T-cell (primary cell): ENCODE data around the gene TAF11L7. TPM values are rescaled to one million over a fixed set of nuclear protein-coding genes. Genes with fewer than 3 reads are reported as not detected.
"Not testable (repeated sequence)": the region's sequence is repeated elsewhere in the genome, so short reads cannot be mapped to it uniquely, and the experiment has no call there.

Experiments
- ATAC-seq, 4 experiments: fragments of 200-7000 bp in 3 of 4; fragments of 150-1000 bp in 1 of 4; cut with Tn5 transposase; replicated peaks in 1 of 4; 1 replicate in 3 of 4; 2 replicates in 1 of 4; pipeline ENCODE4 v1.10.0; 2021; ENCODE audit warnings: moderate library complexity in 3 of 4, mild to moderate bottlenecking in 2 of 4, moderate number of reproducible peaks in 1 of 4
- CTCF ChIA-PET, 2 donors: fragments of 300-600 bp; sonication (Branson Sonifier 250); formaldehyde crosslinking; loops; one replicate each; lab custom pipeline; 2022; ENCODE audit warnings: antibody characterized with exemption in 2 of 2; lab: Charles Lee
- POLR2A ChIA-PET, 2 donors: fragments of 300-600 bp; sonication (Branson Sonifier 250); formaldehyde crosslinking; loops; one replicate each; lab custom pipeline; 2022; ENCODE audit warnings: antibody characterized with exemption in 2 of 2; lab: Charles Lee
- DNase-seq, 35 experiments: peaks; one replicate each; pipeline versions ENCODE4 v3.0.0 to v3.0.0-alpha.2; 2013 to 2023
- H3K27ac ChIP-seq: one replicate; pipeline ENCODE4 v1.5.1; 2013; ENCODE audit warnings: low read length
- H3K27me3 ChIP-seq, 2 experiments: replicated peaks in 1 of 2; 1 replicate in 1 of 2; 2 replicates in 1 of 2; pipeline versions ENCODE4 v1.6.1 to v1.7.0; 2013; ENCODE audit warnings: low read length in 1 of 2, mixed read lengths in 1 of 2; ENCODE audit not compliant: control insufficient read depth in 2 of 2, insufficient read depth in 2 of 2; ENCODE audit errors: extremely low read depth in 1 of 2
- H3K36me3 ChIP-seq, 2 donors: 1 replicate in 1 of 2; 2 replicates in 1 of 2; pipeline versions ENCODE4 v1.6.1 to v1.7.0; 2013; ENCODE audit warnings: low read length in 1 of 2; ENCODE audit not compliant: control insufficient read depth in 2 of 2, insufficient read depth in 1 of 2; ENCODE audit errors: extremely low read depth in 1 of 2
- H3K4me1 ChIP-seq, 2 experiments: 1 replicate in 1 of 2; 2 replicates in 1 of 2; pipeline versions ENCODE4 v1.6.1 to v1.7.0; 2013; ENCODE audit warnings: low read length in 2 of 2, mixed read lengths in 1 of 2; ENCODE audit not compliant: insufficient read depth in 2 of 2, control insufficient read depth in 1 of 2; ENCODE audit errors: extremely low read depth in 1 of 2
- H3K4me3 ChIP-seq, 2 donors: 1 replicate in 1 of 2; 2 replicates in 1 of 2; pipeline versions ENCODE4 v1.5.1 to v1.7.0; 2013; ENCODE audit warnings: mild to moderate bottlenecking in 2 of 2, low read length in 1 of 2, moderate library complexity in 1 of 2; ENCODE audit not compliant: control insufficient read depth in 1 of 2; ENCODE audit errors: extremely low read depth in 1 of 2
- H3K9me3 ChIP-seq: 2 replicates; pipeline ENCODE4 v1.7.0; 2013
- H3K27ac Mint-ChIP-seq, 2 donors: one replicate each; pipeline ENCODE4 v1.8.0; 2020 to 2021; ENCODE audit warnings: mild to moderate bottlenecking in 2 of 2, mixed read lengths in 2 of 2
- H3K27me3 Mint-ChIP-seq, 2 donors: one replicate each; pipeline ENCODE4 v1.8.0; 2021 to 2022; ENCODE audit warnings: mixed read lengths in 2 of 2
- H3K36me3 Mint-ChIP-seq: one replicate; pipeline ENCODE4 v1.8.0; 2021; ENCODE audit warnings: mixed read lengths
- H3K4me1 Mint-ChIP-seq, 3 donors: one replicate each; pipeline ENCODE4 v1.8.0; 2020 to 2022; ENCODE audit warnings: mixed read lengths in 3 of 3, mild to moderate bottlenecking in 1 of 3
- H3K4me3 Mint-ChIP-seq, 3 donors: one replicate each; pipeline ENCODE4 v1.8.0; 2020 to 2022; ENCODE audit warnings: mild to moderate bottlenecking in 3 of 3, mixed read lengths in 3 of 3, moderate library complexity in 3 of 3
- H3K9me3 Mint-ChIP-seq, 3 donors: one replicate each; pipeline ENCODE4 v1.8.0; 2020 to 2022; ENCODE audit warnings: mixed read lengths in 3 of 3
- WGBS: methylation state at CpG from one replicate; pipeline ENCODE4 v1.1.5; 2013; ENCODE audit warnings: missing lambda C conversion rate; ENCODE audit not compliant: insufficient coverage; 5-methylcytosine and 5-hydroxymethylcytosine counted together
- total RNA-seq, 35 experiments: library from RNA in 6 of 35; stranded (reverse) in 6 of 35; fragments of 120-200 nt in 1 of 35; gene quantifications; one replicate each; pipeline versions ENCODE4 v1.2.1 to v1.2.4 and lab custom pipeline; 2013 to 2026

The TAF11L7 gene
- total RNA-seq (not detected), total RNA-seq (lab: John Stamatoyannopoulos, UW) (0 reads per million in 29 experiments)
- total RNA-seq (2013): not detected

GRCh38 chr5:17585658-17586057, at the start of gene TAF11L7:
TSS of gene TAF11L7 (minus strand) at chr5:17585758.
- H3K4me3 ChIP-seq, H3K4me3 Mint-ChIP-seq, H3K4me1 ChIP-seq, H3K36me3 Mint-ChIP-seq, H3K4me1 Mint-ChIP-seq, H3K27ac ChIP-seq, POLR2A ChIA-PET, CTCF ChIA-PET, H3K9me3 Mint-ChIP-seq, H3K36me3 ChIP-seq, H3K27ac Mint-ChIP-seq, H3K9me3 ChIP-seq, H3K27me3 Mint-ChIP-seq, H3K27me3 ChIP-seq, ATAC-seq, DNase-seq: not testable (repeated sequence)
- no CpG with 5 or more reads among the region's 16 CpGs for WGBS

GRCh38 chr5:17634160-17634559, 48.6 kb upstream of the TAF11L7 start, which contains the start of gene TAF11L14:
TSS of gene TAF11L14 (plus strand) at chr5:17634460.
- no peaks in the 10 kb centered on the region for H3K27me3 Mint-ChIP-seq
- H3K27ac ChIP-seq: no peak within 1 kb of the TSS
- H3K27ac Mint-ChIP-seq: no peak within 1 kb of the TSS
- H3K9me3 Mint-ChIP-seq: peaks cover 6 to 16% (median 12%) of the 10 kb centered on the region in 3 donors
- H3K4me1 ChIP-seq: no peaks in the 10 kb centered on the region
- no peak within 1 kb of the TSS for H3K4me3 Mint-ChIP-seq
- H3K4me1 Mint-ChIP-seq: no peaks in the 10 kb centered on the region
- no peaks in the 10 kb centered on the region for H3K9me3 ChIP-seq
- no peak for ATAC-seq
- ChIA-PET POLR2A (no interaction called here), CTCF (interaction anchor here in 1 of 2 donors (0.6 kb wide), 1 partner anchor 1874 kb away, joined by 5 read pairs; no protein-coding TSS in a partner anchor)
- H3K4me3 ChIP-seq: no peak within 1 kb of the TSS
- H3K36me3 ChIP-seq: no peaks in the 10 kb centered on the region
- WGBS: 87% methylated on average over 4 of the region's 5 CpGs
- no peaks in the 10 kb centered on the region for H3K36me3 Mint-ChIP-seq
- DNase-seq: no peak
- no peaks in the 10 kb centered on the region for H3K27me3 ChIP-seq

DNA sequence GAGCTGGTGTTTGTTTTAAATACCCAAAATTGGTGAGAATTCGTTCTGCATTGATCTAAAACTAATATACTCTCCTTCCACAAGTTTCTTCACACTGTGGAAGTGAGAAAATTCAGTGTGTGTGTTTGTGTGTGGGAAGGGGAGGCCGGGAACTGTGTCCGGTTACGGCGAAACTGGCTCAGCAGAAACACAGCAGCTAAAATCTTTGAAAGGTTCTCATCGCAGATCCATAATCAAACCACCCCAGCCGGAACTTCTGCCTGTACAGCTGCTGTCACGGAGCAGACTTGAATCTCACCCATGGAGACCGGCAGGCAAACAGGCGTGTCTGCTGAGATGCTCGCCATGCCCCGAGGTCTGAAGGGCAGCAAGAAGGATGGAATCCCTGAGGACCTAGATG, 46.2 kb upstream of the TAF11L7 start, which contains the start of gene TAF11L13:
TAF11L13 (plus strand) TSS at position 301 of the 400 bp plus-strand sequence.
- H3K9me3 Mint-ChIP-seq: peaks cover 12 to 17% (median 12%) of the 10 kb centered on the region in 3 donors
- H3K27ac Mint-ChIP-seq, H3K4me3 ChIP-seq, H3K27ac ChIP-seq, H3K4me3 Mint-ChIP-seq, H3K36me3 ChIP-seq, H3K36me3 Mint-ChIP-seq, H3K27me3 ChIP-seq, H3K9me3 ChIP-seq, H3K4me1 Mint-ChIP-seq, ATAC-seq, DNase-seq, POLR2A ChIA-PET, H3K4me1 ChIP-seq, CTCF ChIA-PET, H3K27me3 Mint-ChIP-seq: not testable (repeated sequence)
- WGBS: no CpG with 5 or more reads among the region's 12 CpGs

- no peak for ATAC-seq
- POLR2A ChIA-PET: no interaction called here
- Histone ChIP-seq H3K27ac (no peak overlapping the region), H3K36me3 (no peaks in the 10 kb centered on the region), H3K4me3 (no peak overlapping the region), H3K27me3 (no peaks in the 10 kb centered on the region), H3K9me3 (no peaks in the 10 kb centered on the region), H3K4me1 (no peaks in the 10 kb centered on the region)
- no peak for DNase-seq
- no peaks in the 10 kb centered on the region for H3K27me3 Mint-ChIP-seq
- H3K27ac Mint-ChIP-seq: no peak overlapping the region
- CTCF ChIA-PET: no interaction called here
- no peaks in the 10 kb centered on the region for H3K36me3 Mint-ChIP-seq
- no peak overlapping the region for H3K4me3 Mint-ChIP-seq
- WGBS: 87% methylated on average over 11 of the region's 11 CpGs
- peaks cover 5 to 12% (median 6%) of the 10 kb centered on the region in 3 donors for H3K9me3 Mint-ChIP-seq
- no peaks in the 10 kb centered on the region for H3K4me1 Mint-ChIP-seq
These were observed 40.1 kb upstream of the TAF11L7 start for GRCh38 chr5:17625686-17626085.

GRCh38 chr5:17620627-17621026, 35.1 kb upstream of the TAF11L7 start:
- POLR2A ChIA-PET: no interaction called here
- Mint-ChIP-seq H3K4me1 (no peaks in the 10 kb centered on the region), H3K4me3 (no peak overlapping the region), H3K27ac (no peak overlapping the region), H3K9me3 (peaks cover 0 to 16% (median 10%) of the 10 kb centered on the region in 3 donors), H3K36me3 (no peaks in the 10 kb centered on the region), H3K27me3 (no peaks in the 10 kb centered on the region)
- Histone ChIP-seq H3K36me3 (no peaks in the 10 kb centered on the region), H3K4me1 (no peaks in the 10 kb centered on the region), H3K9me3 (no peaks in the 10 kb centered on the region), H3K4me3 (no peak overlapping the region), H3K27ac (no peak overlapping the region), H3K27me3 (no peaks in the 10 kb centered on the region)
- peak in 1 of 35 experiments; percentile 1 for DNase-seq
- 89% methylated on average over 15 of the region's 17 CpGs for WGBS
- ATAC-seq: no peak
- CTCF ChIA-PET: no interaction called here

GRCh38 chr5:17619354-17619753, 33.8 kb upstream of the TAF11L7 start:
- ChIA-PET POLR2A (no interaction called here), CTCF (interaction anchor here in 1 of 2 donors (0.6 kb wide), 1 partner anchor 19 kb away, joined by 3 read pairs; no protein-coding TSS in a partner anchor)
- no peak overlapping the region for H3K27ac Mint-ChIP-seq

More at GRCh38 chr5:17619354-17619753, 33.8 kb upstream of the TAF11L7 start:
- Mint-ChIP-seq H3K4me3 (no peak overlapping the region), H3K9me3 (peaks cover 0 to 16% (median 12%) of the 10 kb centered on the region in 3 donors), H3K4me1 (no peaks in the 10 kb centered on the region), H3K27me3 (no peaks in the 10 kb centered on the region), H3K36me3 (no peaks in the 10 kb centered on the region)
- no peak overlapping the region for H3K27ac ChIP-seq
- no peaks in the 10 kb centered on the region for H3K36me3 ChIP-seq
- DNase-seq: no peak
- no peak overlapping the region for H3K4me3 ChIP-seq
- H3K4me1 ChIP-seq: no peaks in the 10 kb centered on the region
- 82% methylated on average over 2 of the region's 3 CpGs for WGBS
- ATAC-seq: no peak
- no peaks in the 10 kb centered on the region for H3K27me3 ChIP-seq
- H3K9me3 ChIP-seq: no peaks in the 10 kb centered on the region
